Gastroesophageal sphincter (tissue), 4 donors: Measurements from ENCODE around the gene STN1. TPM values are rescaled to one million over a fixed set of nuclear protein-coding genes. Genes with fewer than 3 reads are reported as not detected.

Experiments used
- ATAC-seq: fragments of 150-250 bp; one replicate; pipeline ENCODE4 v1.9.1; 2016; ENCODE audit warnings: mild to moderate bottlenecking, moderate library complexity
- H3K27ac ChIP-seq, 4 donors: fragments of 200-600 bp; sonication (generic) in 3 of 4; 1 replicate in 3 of 4; 2 replicates in 1 of 4; pipeline ENCODE4 v1.5.1; 2016 to 2019
- H3K27me3 ChIP-seq: fragments of 200-600 bp; sonication (generic); one replicate; pipeline ENCODE4 v1.5.1; 2019
- H3K36me3 ChIP-seq, 2 donors: fragments of 200-600 bp; sonication (generic); one replicate each; pipeline ENCODE4 v1.5.1; 2019; ENCODE audit warnings: control low read depth in 1 of 2
- H3K4me1 ChIP-seq, 3 donors: fragments of 200-600 bp; sonication (generic); 1 replicate in 2 of 3; 2 replicates in 1 of 3; pipeline ENCODE4 v1.5.1; 2016 to 2019; ENCODE audit warnings: control low read depth in 2 of 3
- H3K4me3 ChIP-seq, 2 donors: fragments of 200-600 bp; sonication (generic); one replicate each; pipeline ENCODE4 v1.5.1; 2019; ENCODE audit warnings: mild to moderate bottlenecking in 1 of 2, moderate library complexity in 1 of 2
- H3K9me3 ChIP-seq, 3 donors: fragments of 200-600 bp; sonication (generic); one replicate each; pipeline ENCODE4 v1.5.1; 2017 to 2019; ENCODE audit warnings: control low read depth in 2 of 3
- CTCF ChIP-seq, 4 experiments: fragments of 200-600 bp in 2 of 4; fragments of 450-650 bp in 2 of 4; sonication (generic) in 1 of 4; IDR thresholded peaks; one replicate each; pipeline ENCODE4 v1.5.1; 2017 to 2019; ENCODE audit warnings: antibody characterized with exemption in 4 of 4, mild to moderate bottlenecking in 2 of 4, moderate library complexity in 2 of 4
- EP300 ChIP-seq: sonication (generic); formaldehyde crosslinking; IDR thresholded peaks from one replicate; pipeline ENCODE4 v1.6.1; 2017; ENCODE audit warnings: antibody characterized with exemption, mild to moderate bottlenecking
- POLR2A ChIP-seq, 2 donors: fragments of 450-650 bp; IDR thresholded peaks; one replicate each; pipeline ENCODE4 v1.6.1; 2017; ENCODE audit warnings: antibody characterized with exemption in 2 of 2, mild to moderate bottlenecking in 2 of 2, moderate library complexity in 1 of 2
- POLR2AphosphoS5 ChIP-seq: sonication (generic); formaldehyde crosslinking; IDR thresholded peaks from one replicate; pipeline ENCODE4 v1.6.1; 2017; ENCODE audit warnings: antibody characterized with exemption
- WGBS, 2 donors: methylation state at CpG; one replicate each; pipeline ENCODE4 v1.1.5; 2018; ENCODE audit warnings: low coverage in 1 of 2; 5-methylcytosine and 5-hydroxymethylcytosine counted together
- total RNA-seq, 4 donors: library from RNA; depleted of rRNA; stranded (reverse); fragments of >200 nt; gene quantifications; one replicate each; pipeline ENCODE4 v1.1.0, GENCODE V29; 2016

The STN1 gene
- total RNA-seq, 4 donors from 2014 or later = 17.1 to 31.6 (median 29.6) TPM

GRCh38 chr10:103936022-103936421, 18.0 kb upstream of the STN1 start:
- Histone ChIP-seq H3K27me3 (no peaks in the 10 kb centered on the region), H3K27ac (no peak overlapping the region), H3K36me3 (no peaks in the 10 kb centered on the region), H3K4me3 (no peak overlapping the region), H3K9me3 (no peaks in the 10 kb centered on the region), H3K4me1 (no peaks in the 10 kb centered on the region)
- no peak for ATAC-seq
- TF ChIP-seq CTCF (IDR thresholded peaks at IDR 0.05) = no peak
- TF ChIP-seq POLR2A (IDR thresholded peaks at IDR 0.05) = no peak
- TF ChIP-seq POLR2AphosphoS5 = no peak
- no peak for TF ChIP-seq EP300
- 33 to 100% methylated on average over 1 to 2 of the region's 6 CpGs for WGBS, 2 donors

GRCh38 chr10:103934308-103934707, 16.3 kb upstream of the STN1 start:
- WGBS, 2 donors = 71 to 94% methylated on average over 4 to 6 of the region's 6 CpGs
- TF ChIP-seq EP300 (no peak), POLR2A (IDR thresholded peaks at IDR 0.05) (no peak), POLR2AphosphoS5 (no peak), CTCF (IDR thresholded peaks at IDR 0.05) (no peak)
- H3K27me3 ChIP-seq = no peaks in the 10 kb centered on the region
- no peaks in the 10 kb centered on the region for H3K4me1 ChIP-seq
- H3K4me3 ChIP-seq = no peak overlapping the region
- no peaks in the 10 kb centered on the region for H3K36me3 ChIP-seq
- no peaks in the 10 kb centered on the region for H3K9me3 ChIP-seq
- H3K27ac ChIP-seq = no peak overlapping the region
- no peak for ATAC-seq

- Histone ChIP-seq H3K27me3 (no peaks in the 10 kb centered on the region), H3K9me3 (no peaks in the 10 kb centered on the region), H3K4me1 (no peaks in the 10 kb centered on the region), H3K4me3 (no peak overlapping the region), H3K27ac (no peak overlapping the region), H3K36me3 (no peaks in the 10 kb centered on the region)
- ATAC-seq = no peak
- 50% methylated on average over 3 of the region's 4 CpGs; no CpG with 5 or more reads in 1 of the 2 donors for WGBS, 2 donors
- no peak for TF ChIP-seq CTCF (IDR thresholded peaks at IDR 0.05)
- TF ChIP-seq POLR2A (IDR thresholded peaks at IDR 0.05) = no peak
- no peak for TF ChIP-seq EP300
- no peak for TF ChIP-seq POLR2AphosphoS5
These were observed 15.7 kb upstream of the STN1 start for GRCh38 chr10:103933557-103934121.

GRCh38 chr10:103932971-103933370, 15.0 kb upstream of the STN1 start:
- Histone ChIP-seq H3K9me3 (no peaks in the 10 kb centered on the region), H3K4me1 (no peaks in the 10 kb centered on the region), H3K36me3 (no peaks in the 10 kb centered on the region), H3K4me3 (no peak overlapping the region), H3K27ac (no peak overlapping the region), H3K27me3 (no peaks in the 10 kb centered on the region)
- no peak for TF ChIP-seq EP300
- TF ChIP-seq POLR2AphosphoS5 = no peak
- TF ChIP-seq POLR2A (IDR thresholded peaks at IDR 0.05) = no peak
- no peak for TF ChIP-seq CTCF (IDR thresholded peaks at IDR 0.05)
- no peak for ATAC-seq
- WGBS, 2 donors = 69 to 94% methylated on average over 3 of the region's 3 CpGs

GRCh38 chr10:103932271-103932670, 14.3 kb upstream of the STN1 start:
- ATAC-seq = no peak
- H3K36me3 ChIP-seq = no peaks in the 10 kb centered on the region
- H3K9me3 ChIP-seq = no peaks in the 10 kb centered on the region
- no peak for TF ChIP-seq CTCF (IDR thresholded peaks at IDR 0.05)
- no peak for TF ChIP-seq EP300
- TF ChIP-seq POLR2AphosphoS5 = no peak
- no peak for TF ChIP-seq POLR2A (IDR thresholded peaks at IDR 0.05)
- H3K27ac ChIP-seq = no peak overlapping the region
- 83% methylated on average over 1 of the region's 7 CpGs; no CpG with 5 or more reads in 1 of the 2 donors for WGBS, 2 donors
- H3K4me3 ChIP-seq = no peak overlapping the region
- no peaks in the 10 kb centered on the region for H3K27me3 ChIP-seq
- no peaks in the 10 kb centered on the region for H3K4me1 ChIP-seq
